Liver (tissue), 9 donors: Measurements from ENCODE around the gene ADK. TPM values are rescaled to one million over a fixed set of nuclear protein-coding genes. Genes with fewer than 3 reads are reported as not detected.

Source experiments
- DNase-seq: peaks from one replicate; pipeline ENCODE4 v3.0.0-alpha.2; 2017; ENCODE audit warnings: low spot score
- H3K27ac ChIP-seq, 2 donors: one replicate each; pipeline ENCODE4 v1.7.0; 2013; ENCODE audit warnings: inconsistent platforms in 2 of 2, low read length in 2 of 2, control low read depth in 1 of 2, low read depth in 1 of 2, mild to moderate bottlenecking in 1 of 2
- H3K27me3 ChIP-seq, 4 donors: one replicate each; pipeline versions ENCODE4 v1.6.1 to v1.7.0; 2013; ENCODE audit warnings: low read length in 3 of 4, inconsistent platforms in 1 of 4, mild to moderate bottlenecking in 1 of 4, moderate library complexity in 1 of 4; ENCODE audit not compliant: control insufficient read depth in 4 of 4, insufficient read depth in 4 of 4
- H3K36me3 ChIP-seq, 4 donors: one replicate each; pipeline versions ENCODE4 v1.6.1 to v1.7.0; 2013; ENCODE audit warnings: low read length in 3 of 4, mild to moderate bottlenecking in 3 of 4, low read depth in 1 of 4, moderate library complexity in 1 of 4; ENCODE audit not compliant: control insufficient read depth in 4 of 4, insufficient read depth in 3 of 4
- H3K4me1 ChIP-seq, 4 donors: one replicate each; pipeline versions ENCODE4 v1.6.1 to v1.7.0; 2013; ENCODE audit warnings: low read length in 3 of 4, mild to moderate bottlenecking in 3 of 4, moderate library complexity in 1 of 4; ENCODE audit not compliant: control insufficient read depth in 4 of 4, insufficient read depth in 4 of 4
- H3K4me3 ChIP-seq, 3 donors: one replicate each; pipeline versions ENCODE4 v1.6.1 to v1.7.0; 2013; ENCODE audit warnings: low read length in 3 of 3, control low read depth in 1 of 3, low read depth in 1 of 3, mild to moderate bottlenecking in 1 of 3
- H3K9ac ChIP-seq, 2 donors: one replicate each; pipeline ENCODE4 v1.7.0; 2013; ENCODE audit warnings: low read length in 2 of 2, mild to moderate bottlenecking in 2 of 2, moderate library complexity in 2 of 2, control low read depth in 1 of 2, low read depth in 1 of 2
- H3K9me3 ChIP-seq, 4 donors: one replicate each; pipeline versions ENCODE4 v1.6.1 to v1.7.0; 2013; ENCODE audit warnings: low read length in 3 of 4; ENCODE audit not compliant: control insufficient read depth in 4 of 4
- CTCF ChIP-seq: fragments of 150-350 bp; IDR thresholded peaks from 2 replicates; pipeline ENCODE4 v1.5.1; 2017; ENCODE audit warnings: improper control_type of control experiment, low read depth, low read length; ENCODE audit not compliant: missing input control
- EGR1 ChIP-seq, 2 donors: IDR thresholded peaks; 2 replicates each; pipeline ENCODE4 v1.6.1; 2016 to 2018; ENCODE audit warnings: antibody characterized with exemption in 2 of 2, low read depth in 2 of 2
- FOXA1 ChIP-seq: IDR thresholded peaks from 2 replicates; pipeline ENCODE4 v1.6.1; 2016; ENCODE audit warnings: antibody characterized with exemption
- FOXA2 ChIP-seq: IDR thresholded peaks from 2 replicates; pipeline ENCODE4 v1.6.1; 2016; ENCODE audit warnings: antibody characterized with exemption
- GABPA ChIP-seq, 2 donors: IDR thresholded peaks in 1 of 2; conservative IDR thresholded peaks in 1 of 2; 2 replicates each; pipeline ENCODE4 v1.6.1; 2016; ENCODE audit warnings: antibody characterized with exemption in 2 of 2, mild to moderate bottlenecking in 1 of 2, moderate library complexity in 1 of 2
- HNF4A ChIP-seq, 2 donors: conservative IDR thresholded peaks; 2 replicates each; pipeline ENCODE4 v1.6.1; 2016; ENCODE audit warnings: antibody characterized with exemption in 2 of 2, mild to moderate bottlenecking in 2 of 2
- HNF4G ChIP-seq: IDR thresholded peaks from 2 replicates; pipeline ENCODE4 v1.6.1; 2016; ENCODE audit warnings: antibody characterized with exemption
- JUND ChIP-seq, 2 donors: IDR thresholded peaks; 2 replicates each; pipeline ENCODE4 v1.6.1; 2016; ENCODE audit warnings: antibody characterized with exemption in 2 of 2
- MAX ChIP-seq: IDR thresholded peaks from 2 replicates; pipeline ENCODE4 v1.6.1; 2016; ENCODE audit warnings: antibody characterized with exemption
- NR2F2 ChIP-seq: IDR thresholded peaks from 2 replicates; pipeline ENCODE4 v1.6.1; 2016; ENCODE audit warnings: antibody characterized with exemption
- RAD21 ChIP-seq, 2 donors: IDR thresholded peaks; 2 replicates each; pipeline ENCODE4 v1.6.1; 2016; ENCODE audit warnings: antibody characterized with exemption in 2 of 2, mild to moderate bottlenecking in 2 of 2
- REST ChIP-seq: IDR thresholded peaks from 2 replicates; pipeline ENCODE4 v1.6.1; 2016; ENCODE audit warnings: antibody characterized with exemption, mild to moderate bottlenecking
- RXRA ChIP-seq, 2 donors: IDR thresholded peaks; 2 replicates each; pipeline ENCODE4 v1.6.1; 2017 to 2018; ENCODE audit warnings: antibody characterized with exemption in 2 of 2, mild to moderate bottlenecking in 1 of 2
- SP1 ChIP-seq: IDR thresholded peaks from 2 replicates; pipeline ENCODE4 v1.6.1; 2018; ENCODE audit warnings: antibody characterized with exemption, mild to moderate bottlenecking
- TAF1 ChIP-seq: conservative IDR thresholded peaks from 2 replicates; pipeline ENCODE4 v1.6.1; 2016; ENCODE audit warnings: antibody characterized with exemption, mild to moderate bottlenecking
- YY1 ChIP-seq: IDR thresholded peaks from 2 replicates; pipeline ENCODE4 v1.6.1; 2016; ENCODE audit warnings: antibody characterized with exemption, mild to moderate bottlenecking
- WGBS: extraction: QIAGEN DNeasy Blood & Tissue Kit; methylation state at CpG from one replicate; pipeline ENCODE4 v1.1.7; 2013; 5-methylcytosine and 5-hydroxymethylcytosine counted together
- polyA plus RNA-seq, 2 donors: library from polyadenylated mRNA; stranded (reverse) in 1 of 2; unstranded in 1 of 2; fragments of 200-250 nt in 1 of 2; fragments of >200 nt in 1 of 2; fragmentation: Nextera tagmentation in 1 of 2; extraction: Ambion mirVana in 1 of 2; gene quantifications; one replicate each; pipeline versions ENCODE4 v1.2.1 to v1.2.3, GENCODE V29; 2013 to 2015
- total RNA-seq, 2 donors: library from RNA; depleted of rRNA; stranded (reverse); fragments of >200 nt; gene quantifications; one replicate each; pipeline ENCODE4 v1.2.3, GENCODE V29; 2014
- TF ChIP-seq, protein P1 (sequence below): IDR thresholded peaks from 2 replicates; pipeline ENCODE4 v1.6.1; 2016; ENCODE audit warnings: antibody characterized with exemption
- TF ChIP-seq, protein P2 (sequence below): IDR thresholded peaks from 2 replicates; pipeline ENCODE4 v1.6.1; 2016; ENCODE audit warnings: antibody characterized with exemption
- donor health status: healthy.
- donor health status: healthy.
- donor health status: healthy.
- donor health status: healthy.
- donor health status: healthy.

ADK gene
- total and polyA plus RNA-seq, 4 donors: 18.0 to 110 (median 65.5) TPM

DNA sequence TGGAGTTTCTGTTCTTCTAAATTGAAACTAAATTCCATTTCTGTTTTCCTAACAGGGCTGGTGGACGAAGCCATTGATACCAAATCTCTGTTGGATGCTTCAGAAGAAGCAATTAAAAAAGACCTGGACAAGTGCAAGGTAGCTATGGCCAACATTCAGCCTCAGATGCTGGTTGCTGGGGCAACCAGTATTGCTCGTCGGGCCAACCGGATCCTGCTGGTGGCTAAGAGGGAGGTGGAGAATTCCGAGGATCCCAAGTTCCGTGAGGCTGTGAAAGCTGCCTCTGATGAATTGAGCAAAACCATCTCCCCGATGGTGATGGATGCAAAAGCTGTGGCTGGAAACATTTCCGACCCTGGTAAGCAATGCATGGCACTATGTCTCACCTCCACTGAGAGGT, 46.0 kb upstream of the ADK start:
- Histone ChIP-seq H3K27me3 (no peaks in the 10 kb centered on the region), H3K36me3 (peaks cover 3 to 55% (median 37%) of the 10 kb centered on the region in 4 donors), H3K9me3 (no peaks in the 10 kb centered on the region), H3K9ac (no peak overlapping the region), H3K4me3 (no peak overlapping the region), H3K4me1 (no peaks in the 10 kb centered on the region), H3K27ac (no peak overlapping the region)
- TF ChIP-seq TAF1: no peak
- no peak for TF ChIP-seq MAX
- TF ChIP-seq EGR1 (IDR thresholded peaks at IDR 0.05; ENCODE audit: low read depth in 2 of 2): no peak
- no peak for TF ChIP-seq CTCF
- no peak for TF ChIP-seq JUND (IDR thresholded peaks at IDR 0.05)
- TF ChIP-seq GABPA (IDR thresholded peaks at IDR 0.05 in 1 of 2, conservative IDR thresholded peaks at IDR 0.05 in 1 of 2): no peak
- TF ChIP-seq FOXA2: no peak
- TF ChIP-seq, protein P1, sequence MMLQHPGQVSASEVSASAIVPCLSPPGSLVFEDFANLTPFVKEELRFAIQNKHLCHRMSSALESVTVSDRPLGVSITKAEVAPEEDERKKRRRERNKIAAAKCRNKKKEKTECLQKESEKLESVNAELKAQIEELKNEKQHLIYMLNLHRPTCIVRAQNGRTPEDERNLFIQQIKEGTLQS: no peak
- no peak for TF ChIP-seq NR2F2
- TF ChIP-seq HNF4A (conservative IDR thresholded peaks at IDR 0.05): no peak
- no peak for TF ChIP-seq HNF4G
- no peak for TF ChIP-seq SP1
- TF ChIP-seq RXRA (IDR thresholded peaks at IDR 0.05): no peak
- no peak for TF ChIP-seq YY1
- TF ChIP-seq RAD21 (IDR thresholded peaks at IDR 0.05): no peak
- TF ChIP-seq, protein P2, sequence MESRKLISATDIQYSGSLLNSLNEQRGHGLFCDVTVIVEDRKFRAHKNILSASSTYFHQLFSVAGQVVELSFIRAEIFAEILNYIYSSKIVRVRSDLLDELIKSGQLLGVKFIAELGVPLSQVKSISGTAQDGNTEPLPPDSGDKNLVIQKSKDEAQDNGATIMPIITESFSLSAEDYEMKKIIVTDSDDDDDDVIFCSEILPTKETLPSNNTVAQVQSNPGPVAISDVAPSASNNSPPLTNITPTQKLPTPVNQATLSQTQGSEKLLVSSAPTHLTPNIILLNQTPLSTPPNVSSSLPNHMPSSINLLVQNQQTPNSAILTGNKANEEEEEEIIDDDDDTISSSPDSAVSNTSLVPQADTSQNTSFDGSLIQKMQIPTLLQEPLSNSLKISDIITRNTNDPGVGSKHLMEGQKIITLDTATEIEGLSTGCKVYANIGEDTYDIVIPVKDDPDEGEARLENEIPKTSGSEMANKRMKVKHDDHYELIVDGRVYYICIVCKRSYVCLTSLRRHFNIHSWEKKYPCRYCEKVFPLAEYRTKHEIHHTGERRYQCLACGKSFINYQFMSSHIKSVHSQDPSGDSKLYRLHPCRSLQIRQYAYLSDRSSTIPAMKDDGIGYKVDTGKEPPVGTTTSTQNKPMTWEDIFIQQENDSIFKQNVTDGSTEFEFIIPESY: no peak
- TF ChIP-seq REST: no peak
- TF ChIP-seq FOXA1: no peak
- DNase-seq: no peak
- WGBS: 83% methylated on average over 8 of the region's 8 CpGs
